HG03139 (cell line): ENCODE results near the gene MICAL1.

Experiments
- ATAC-seq: cut with Tn5 transposase; IDR thresholded peaks from one replicate; pipeline ENCODE4 v1.9.1; 2021; ENCODE audit not compliant: unreplicated experiment

MICAL1 gene

GRCh38 chr6:109456111-109456583, 575 bp upstream of the MICAL1 start:
- ATAC-seq, result no peak

- peak; percentile 27 for ATAC-seq
These were observed 806 bp downstream of the MICAL1 start for GRCh38 chr6:109454496-109455436.

GRCh38 chr6:109453594-109454495, 1.7 kb downstream of the MICAL1 start:
- ATAC-seq, result no peak

GRCh38 chr6:109453156-109453555, 2.4 kb downstream of the MICAL1 start:
- no peak for ATAC-seq

GRCh38 chr6:109452181-109452580, 3.4 kb downstream of the MICAL1 start:
- no peak for ATAC-seq

GRCh38 chr6:109451376-109451775, 4.2 kb downstream of the MICAL1 start:
- ATAC-seq, result no peak

- no peak for ATAC-seq
These were observed 4.8 kb downstream of the MICAL1 start for GRCh38 chr6:109450801-109451200.

GRCh38 chr6:109449795-109450673, 5.5 kb downstream of the MICAL1 start:
- ATAC-seq, result no peak

- ATAC-seq, result no peak
These were observed 6.3 kb downstream of the MICAL1 start for GRCh38 chr6:109449064-109449794.

GRCh38 chr6:109448615-109449014, 7.0 kb downstream of the MICAL1 start:
- ATAC-seq, result no peak

GRCh38 chr6:109447878-109448555, 7.6 kb downstream of the MICAL1 start:
- no peak for ATAC-seq

GRCh38 chr6:109447087-109447486, 8.5 kb downstream of the MICAL1 start:
- ATAC-seq, result no peak

GRCh38 chr6:109446541-109446940, 9.0 kb downstream of the MICAL1 start:
- ATAC-seq, result no peak

GRCh38 chr6:109446072-109446471, 9.5 kb downstream of the MICAL1 start:
- ATAC-seq, result no peak

GRCh38 chr6:109445382-109445781, 10.2 kb downstream of the MICAL1 start:
- no peak for ATAC-seq

- no peak for ATAC-seq
These were observed 12.1 kb downstream of the MICAL1 start for GRCh38 chr6:109443425-109443950.

GRCh38 chr6:109442393-109442924, 13.1 kb downstream of the MICAL1 start:
- ATAC-seq, result no peak

GRCh38 chr6:109441069-109441816, 14.3 kb downstream of the MICAL1 start:
- ATAC-seq, result peak; percentile 16
